LNCaP clone FGC (cell line): Measurements from ENCODE around the gene BRPF3.
A peak's percentile ranks its signal among the peaks of the same experiment; 100 is the strongest.

Experiments used
- DNase-seq: peaks from one replicate; pipeline ENCODE4 v3.0.0-alpha.2; 2011; ENCODE audit warnings: low read depth
- H3K4me3 ChIP-seq: 2 replicates; pipeline ENCODE4 v1.5.1; 2011; ENCODE audit warnings: mild to moderate bottlenecking, low read depth, low read length, control low read depth
- TF ChIP-seq, protein P1 (sequence below): IDR thresholded peaks from 2 replicates; pipeline ENCODE4 v1.5.1; 2012; ENCODE audit warnings: mild to moderate bottlenecking; ENCODE audit not compliant: control insufficient read depth, insufficient read depth; ENCODE audit errors: extremely low read depth

BRPF3 gene

DNA sequence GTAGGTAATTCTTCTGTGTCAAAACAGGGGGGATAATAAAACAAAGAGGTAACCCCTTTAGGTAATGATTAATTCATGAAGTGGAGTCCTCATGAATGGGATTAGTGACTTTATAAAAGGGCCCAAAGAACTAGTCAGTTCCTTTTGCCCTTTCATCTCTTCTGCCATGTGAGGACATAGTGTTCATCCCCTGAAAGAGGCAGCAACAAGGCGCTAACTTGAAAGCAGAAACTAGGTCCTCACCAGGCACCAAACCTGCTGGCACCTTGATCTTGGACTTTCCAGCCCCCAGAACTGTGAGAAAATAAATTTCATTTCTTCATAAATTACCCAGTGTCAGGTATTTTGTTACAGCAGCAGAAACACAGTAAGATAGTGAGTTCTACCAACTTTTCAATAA lies 16.4 kb upstream of the BRPF3 start:
- no peak overlapping the region for H3K4me3 ChIP-seq
- DNase-seq, result no peak
- TF ChIP-seq, protein P1, sequence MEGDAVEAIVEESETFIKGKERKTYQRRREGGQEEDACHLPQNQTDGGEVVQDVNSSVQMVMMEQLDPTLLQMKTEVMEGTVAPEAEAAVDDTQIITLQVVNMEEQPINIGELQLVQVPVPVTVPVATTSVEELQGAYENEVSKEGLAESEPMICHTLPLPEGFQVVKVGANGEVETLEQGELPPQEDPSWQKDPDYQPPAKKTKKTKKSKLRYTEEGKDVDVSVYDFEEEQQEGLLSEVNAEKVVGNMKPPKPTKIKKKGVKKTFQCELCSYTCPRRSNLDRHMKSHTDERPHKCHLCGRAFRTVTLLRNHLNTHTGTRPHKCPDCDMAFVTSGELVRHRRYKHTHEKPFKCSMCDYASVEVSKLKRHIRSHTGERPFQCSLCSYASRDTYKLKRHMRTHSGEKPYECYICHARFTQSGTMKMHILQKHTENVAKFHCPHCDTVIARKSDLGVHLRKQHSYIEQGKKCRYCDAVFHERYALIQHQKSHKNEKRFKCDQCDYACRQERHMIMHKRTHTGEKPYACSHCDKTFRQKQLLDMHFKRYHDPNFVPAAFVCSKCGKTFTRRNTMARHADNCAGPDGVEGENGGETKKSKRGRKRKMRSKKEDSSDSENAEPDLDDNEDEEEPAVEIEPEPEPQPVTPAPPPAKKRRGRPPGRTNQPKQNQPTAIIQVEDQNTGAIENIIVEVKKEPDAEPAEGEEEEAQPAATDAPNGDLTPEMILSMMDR, result no peak

DNA sequence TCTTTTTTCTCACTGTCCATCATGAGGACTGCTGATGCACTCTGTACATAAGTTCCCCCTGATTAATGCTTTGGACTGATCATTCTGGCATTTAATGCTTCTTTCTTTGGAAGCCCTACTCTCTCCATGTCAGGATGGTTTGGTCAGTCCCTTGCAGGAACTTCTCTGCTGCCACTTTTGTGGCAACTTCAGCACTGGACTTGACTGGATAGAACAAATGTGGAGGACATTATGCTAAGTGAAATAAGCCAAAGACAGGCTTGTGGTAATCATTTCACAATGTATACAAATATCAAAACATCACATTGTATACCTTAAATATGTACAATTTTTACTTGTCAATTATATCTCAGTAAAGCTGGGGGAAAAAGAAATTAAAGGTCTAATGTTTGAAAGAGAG lies 12.2 kb upstream of the BRPF3 start:
- no peak overlapping the region for H3K4me3 ChIP-seq
- TF ChIP-seq, protein P1, result no peak
- no peak for DNase-seq

DNA sequence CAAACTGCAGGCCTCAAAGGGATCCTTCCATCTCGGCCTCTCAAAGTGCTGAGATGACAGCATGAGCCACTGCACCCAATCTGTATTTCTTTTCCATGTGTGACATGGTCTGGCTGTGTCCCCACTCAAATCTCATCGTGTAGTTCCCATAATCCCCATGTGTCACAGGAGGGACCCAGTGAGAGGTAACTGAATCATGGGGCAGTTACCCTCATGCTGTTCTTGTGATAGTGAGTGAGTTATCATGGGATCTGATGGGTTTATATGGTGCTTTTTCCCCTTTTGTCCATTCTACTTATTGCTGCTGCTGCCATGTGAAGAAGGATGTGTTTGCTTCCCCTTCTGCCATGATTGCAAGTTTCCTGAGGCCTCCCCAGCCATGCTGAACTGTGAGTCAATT lies 10.3 kb upstream of the BRPF3 start:
- TF ChIP-seq, protein P1, result no peak
- DNase-seq, result no peak
- no peak overlapping the region for H3K4me3 ChIP-seq

DNA sequence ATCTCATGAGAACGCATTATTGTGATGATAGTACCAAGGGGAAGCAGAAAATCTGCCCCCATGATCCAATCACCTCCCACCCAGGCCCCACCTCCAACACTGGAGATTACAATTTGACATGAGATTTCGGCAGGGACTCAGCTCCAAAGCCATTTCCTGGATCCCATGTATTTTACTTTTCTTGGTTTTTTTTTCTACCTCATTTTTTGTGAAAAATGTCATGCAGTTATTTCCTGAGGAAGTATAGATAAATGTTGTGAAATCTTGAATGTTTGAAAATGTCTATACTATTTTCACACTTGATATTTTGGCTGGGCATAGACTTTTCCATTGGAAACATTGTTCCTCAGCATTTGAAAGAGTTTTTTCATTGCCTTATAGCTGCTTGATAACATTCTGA lies 9.1 kb upstream of the BRPF3 start:
- no peak overlapping the region for H3K4me3 ChIP-seq
- TF ChIP-seq, protein P1, result no peak
- no peak for DNase-seq

DNA sequence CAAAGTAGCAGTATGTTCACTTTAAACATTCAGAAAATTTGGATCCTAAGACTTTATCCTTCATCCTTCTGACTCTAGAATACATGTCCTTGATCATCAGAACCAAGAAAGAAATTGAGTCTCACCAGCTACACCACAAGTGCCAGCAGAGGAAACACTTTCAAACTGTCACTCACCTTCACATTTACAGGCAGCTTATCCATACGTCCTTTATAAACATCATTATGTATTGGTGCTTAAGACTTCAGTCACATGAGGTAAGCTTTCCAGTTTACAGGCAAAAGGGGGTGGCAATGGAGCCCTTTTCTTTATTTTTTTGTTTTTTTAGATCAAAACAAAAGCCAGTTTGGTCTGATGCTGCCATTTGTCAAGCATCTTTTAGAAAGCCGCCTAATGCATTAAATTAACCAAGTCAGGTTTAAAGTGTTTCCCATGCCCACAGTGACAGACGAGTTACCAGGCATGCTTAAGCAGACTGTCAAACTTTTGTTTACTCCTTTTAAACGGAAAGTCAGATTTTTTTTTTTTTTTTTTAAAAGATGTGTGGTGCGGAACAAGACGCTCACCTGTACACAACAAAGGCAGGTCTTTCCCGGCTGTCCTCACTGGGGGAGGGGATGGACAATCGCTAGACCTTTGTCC lies 952 bp upstream of the BRPF3 start:
- TF ChIP-seq, protein P1, result no peak

DNA sequence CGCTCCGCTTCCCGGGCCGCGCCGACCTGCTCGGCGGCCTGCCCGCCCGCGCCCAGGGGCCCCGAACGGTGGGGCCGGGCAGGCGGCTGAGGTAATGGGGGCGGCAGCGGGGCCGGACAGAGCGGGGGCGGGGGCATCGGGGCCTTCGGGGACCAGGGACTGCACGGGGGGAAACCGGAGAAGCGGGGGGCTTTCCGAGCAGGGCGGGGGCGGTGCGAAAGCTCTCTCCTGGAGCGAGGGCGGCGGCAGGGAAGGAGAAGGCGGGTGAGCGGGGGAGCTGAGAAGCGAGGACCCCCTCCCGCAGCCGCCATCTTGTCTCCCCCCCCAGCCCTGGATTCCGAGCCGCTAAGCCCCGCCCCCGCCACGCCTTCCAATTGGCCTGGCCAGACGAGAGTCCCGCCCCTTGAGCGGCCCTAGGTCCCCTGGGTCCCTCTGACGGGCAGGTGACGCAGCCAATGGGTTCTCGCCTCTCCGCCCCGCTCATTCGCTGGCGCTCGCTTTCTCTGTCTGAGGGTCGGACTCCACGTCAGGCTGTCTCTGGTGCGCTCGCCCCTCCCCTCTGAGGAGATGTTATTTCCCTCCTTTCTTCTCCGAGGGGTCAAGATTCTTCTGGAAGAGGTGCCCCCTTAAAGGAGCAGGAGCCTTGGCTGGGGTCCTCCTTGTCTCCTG lies 470 bp downstream of the BRPF3 start:
- TF ChIP-seq, protein P1, result no peak
- peak; percentile 80 for DNase-seq
- H3K4me3 ChIP-seq, result peak overlapping the region; percentile 76

More for the DNA sequence above, 952 bp upstream of the BRPF3 start:
- DNase-seq, result no peak
- peak overlapping the region; percentile 76 for H3K4me3 ChIP-seq
